C1 segment of cervical spinal cord (tissue), 14 donors: ENCODE data around the gene MAP2K5.

Experiments used
- DNase-seq, 14 donors: peaks; one replicate each; lab custom pipeline; 2025; lab: John Stamatoyannopoulos, UW

MAP2K5 gene

GRCh38 chr15:67542420-67543347 lies at the start of gene MAP2K5:
TSS of gene MAP2K5 (plus strand) at chr15:67542703. CDS start at chr15:67543336, 633 bp downstream.
- peak; percentile 21 to 90 (median 76) for DNase-seq

GRCh38 chr15:67495585-67495984 lies 46.9 kb upstream of the MAP2K5 start:
- no peak for DNase-seq

DNA sequence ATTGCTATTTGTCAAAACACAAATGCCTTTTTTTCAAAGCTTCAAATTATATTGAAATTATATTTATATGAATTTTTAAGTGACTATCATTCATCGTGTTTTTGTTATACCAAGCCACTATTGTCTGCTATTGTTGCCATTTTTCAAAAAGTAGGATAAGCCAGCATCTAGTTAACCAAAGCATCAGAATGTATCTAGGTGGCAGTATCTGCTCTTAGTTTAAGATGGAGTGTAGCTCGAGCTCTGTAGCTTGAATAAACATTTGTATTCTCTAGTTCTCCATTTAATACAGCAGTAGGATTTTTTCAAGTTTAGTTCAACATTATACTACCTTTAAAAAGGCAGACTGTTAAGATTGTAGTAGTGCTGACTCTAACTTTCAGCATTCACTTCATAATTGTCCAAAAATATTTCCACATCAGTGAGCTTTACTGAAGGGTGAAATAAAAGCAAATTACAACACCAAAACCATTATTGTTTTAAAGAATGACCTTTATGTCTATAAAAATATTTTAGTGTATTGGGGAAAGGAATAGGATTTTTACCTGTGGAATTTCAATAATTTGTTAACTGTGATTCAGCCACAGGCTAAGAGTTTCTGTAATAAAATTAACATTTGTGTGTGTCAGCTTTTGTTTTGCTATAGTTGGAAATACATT lies 41.2 kb upstream of the MAP2K5 start:
- DNase-seq, result peak in 1 of 14 donors; percentile 30

GRCh38 chr15:67501836-67502461 lies 40.6 kb upstream of the MAP2K5 start:
- DNase-seq, result peak in 3 of 14 donors; percentile 2 to 81 (median 20)

- DNase-seq, result no peak
These were observed 38.4 kb upstream of the MAP2K5 start for GRCh38 chr15:67504056-67504455.

DNA sequence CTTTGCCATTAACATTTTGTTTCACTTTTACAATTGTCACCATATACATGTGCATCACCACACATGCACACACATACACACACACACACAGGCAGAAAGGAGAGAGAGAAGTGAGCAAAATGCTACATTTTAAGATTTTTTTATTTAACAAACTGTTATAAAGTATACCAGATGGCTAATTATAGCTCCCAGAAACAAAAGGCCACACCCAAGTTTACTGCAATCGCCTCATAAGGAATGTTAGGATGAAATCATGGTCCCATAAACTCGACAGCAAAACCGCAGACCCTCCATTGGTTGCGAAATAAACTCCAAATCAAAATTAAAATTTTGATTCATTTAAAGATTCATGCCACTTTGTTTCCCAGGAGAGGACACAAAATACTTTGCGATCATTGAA lies 37.7 kb upstream of the MAP2K5 start:
- DNase-seq, result no peak

DNA sequence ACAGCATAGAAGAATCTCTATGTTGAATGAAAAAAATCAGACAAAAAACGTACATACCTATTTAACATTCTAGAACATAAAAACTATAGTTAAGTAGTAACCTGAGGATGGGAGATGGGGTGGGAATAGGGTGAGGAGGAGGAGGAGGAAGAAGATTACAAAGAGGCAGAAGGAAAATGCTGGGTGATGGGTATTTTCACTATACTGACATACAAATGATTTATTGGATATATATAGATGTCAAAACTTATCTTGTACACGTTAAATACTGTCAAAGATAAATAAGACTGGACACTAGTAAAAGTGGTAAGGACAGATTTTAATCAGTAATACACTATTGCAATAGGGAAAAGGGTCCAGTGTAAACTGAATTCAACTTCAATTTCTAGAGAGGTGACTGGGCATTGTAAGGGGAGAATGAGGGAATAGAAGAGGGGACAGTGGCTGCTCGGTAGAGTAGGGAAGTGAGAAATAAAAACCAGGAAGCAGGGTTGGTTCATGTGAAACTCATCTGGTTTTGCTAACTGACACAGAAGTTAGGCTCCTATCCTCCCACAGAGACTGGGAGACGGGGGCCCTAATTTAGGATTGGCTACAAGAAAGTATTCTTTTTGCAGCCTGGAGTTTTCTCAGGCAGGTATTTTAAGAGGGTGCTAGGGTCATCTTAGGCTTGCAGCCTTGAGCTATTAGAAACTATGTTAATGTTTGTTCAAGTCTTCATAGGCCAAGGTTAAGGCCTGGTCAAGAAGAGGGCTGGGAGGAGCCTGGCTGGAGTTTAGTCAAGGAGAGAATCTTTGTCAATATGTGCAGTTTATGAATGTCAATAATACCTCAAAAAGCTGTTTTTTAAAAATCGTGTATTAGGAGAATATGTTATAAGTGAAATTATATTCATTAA lies 36.6 kb upstream of the MAP2K5 start:
- no peak for DNase-seq

GRCh38 chr15:67506775-67507747 lies 35.4 kb upstream of the MAP2K5 start:
- no peak for DNase-seq

- DNase-seq, result no peak
These were observed 34.1 kb upstream of the MAP2K5 start for GRCh38 chr15:67508407-67508806.

GRCh38 chr15:67509918-67510317 lies 32.6 kb upstream of the MAP2K5 start:
- no peak for DNase-seq

- no peak for DNase-seq
These were observed 31.8 kb upstream of the MAP2K5 start for GRCh38 chr15:67510597-67511190.

DNA sequence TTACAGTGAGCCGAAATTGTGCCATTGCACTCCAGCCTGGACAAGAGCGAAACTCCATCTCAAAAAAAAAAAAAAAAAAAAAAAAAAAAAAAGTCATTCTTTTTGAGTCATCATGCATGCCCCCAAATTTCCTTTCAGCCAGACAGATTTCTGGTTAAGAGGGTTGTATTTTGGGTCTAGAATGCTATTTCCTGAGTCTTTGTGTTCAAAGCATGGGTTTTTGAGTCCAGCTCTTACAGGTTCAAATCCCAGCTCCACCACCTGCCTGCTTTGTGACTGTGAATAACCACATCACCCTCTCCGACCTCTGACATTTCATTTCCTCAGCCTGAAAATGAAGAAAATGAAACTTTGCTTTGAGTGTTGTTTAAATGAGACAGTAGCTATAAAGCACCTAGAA lies 30.9 kb upstream of the MAP2K5 start:
- DNase-seq, result no peak

GRCh38 chr15:67512140-67512539 lies 30.4 kb upstream of the MAP2K5 start:
- no peak for DNase-seq

DNA sequence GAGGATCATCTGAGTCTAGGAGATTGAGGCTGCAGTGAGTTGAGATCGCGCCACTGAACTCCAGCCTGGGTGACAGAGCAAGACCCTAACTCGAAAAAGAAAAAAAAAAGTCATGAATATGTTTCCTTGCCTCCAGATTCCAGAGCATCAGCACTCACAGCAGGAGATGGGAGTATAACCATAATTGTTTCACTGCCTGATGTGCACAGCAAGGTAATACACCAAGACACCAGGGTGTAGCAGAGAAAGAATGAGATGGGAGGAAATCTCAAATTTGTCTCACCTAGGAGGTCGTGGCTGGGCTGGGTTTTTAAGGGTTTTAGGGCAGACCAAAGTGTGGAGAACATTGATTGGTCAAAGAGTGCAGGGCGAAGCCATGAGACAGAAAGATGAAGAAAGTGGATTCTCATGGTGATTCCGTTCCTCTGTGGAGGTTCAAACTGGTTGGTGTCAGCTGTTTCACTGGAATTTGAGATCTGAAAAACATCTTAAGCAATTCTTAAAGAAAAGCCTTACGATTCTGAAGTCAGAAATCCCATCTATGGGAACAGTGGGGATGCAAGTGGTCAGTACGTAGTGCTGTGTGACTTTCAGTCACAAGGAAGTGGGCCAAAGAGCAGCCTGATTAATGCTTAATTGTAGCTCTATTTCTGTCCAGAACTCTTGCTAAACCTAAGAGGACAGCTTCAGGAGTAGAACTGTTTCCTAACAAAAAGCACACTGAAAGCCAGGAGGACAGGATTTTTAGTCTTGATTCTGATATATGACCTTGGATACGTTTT lies 29.4 kb upstream of the MAP2K5 start:
- no peak for DNase-seq

- DNase-seq, result no peak
These were observed 27.4 kb upstream of the MAP2K5 start for GRCh38 chr15:67515090-67515489.

GRCh38 chr15:67515557-67515956 lies 26.9 kb upstream of the MAP2K5 start:
- DNase-seq, result no peak

GRCh38 chr15:67520321-67521028 lies 22.0 kb upstream of the MAP2K5 start:
- peak in 1 of 14 donors; percentile 50 for DNase-seq
